GM13976 (cell line): ENCODE results near the gene ENDOV.
A peak's percentile ranks its signal among the peaks of the same experiment; 100 is the strongest.

Source experiments
- DNase-seq: peaks from one replicate; pipeline ENCODE4 v3.0.0; 2012; ENCODE audit warnings: low spot score
- in situ Hi-C: fragments of 300-500 bp; cut with MboI; formaldehyde crosslinking; loops from one replicate; pipeline ENCODE4 v1.12.0; 2022; ENCODE audit warnings: low sequenced_read_pairs, mixed read lengths, inconsistent platforms; ENCODE audit not compliant: unreplicated experiment
- TF ChIP-seq, protein P1 (sequence below): IDR thresholded peaks from 2 replicates; pipeline ENCODE4 v1.5.1; 2012; ENCODE audit warnings: borderline replicate concordance, mild to moderate bottlenecking; ENCODE audit not compliant: insufficient read depth; ENCODE audit errors: extremely low read depth, missing control alignments, control extremely low read depth

ENDOV gene

DNA sequence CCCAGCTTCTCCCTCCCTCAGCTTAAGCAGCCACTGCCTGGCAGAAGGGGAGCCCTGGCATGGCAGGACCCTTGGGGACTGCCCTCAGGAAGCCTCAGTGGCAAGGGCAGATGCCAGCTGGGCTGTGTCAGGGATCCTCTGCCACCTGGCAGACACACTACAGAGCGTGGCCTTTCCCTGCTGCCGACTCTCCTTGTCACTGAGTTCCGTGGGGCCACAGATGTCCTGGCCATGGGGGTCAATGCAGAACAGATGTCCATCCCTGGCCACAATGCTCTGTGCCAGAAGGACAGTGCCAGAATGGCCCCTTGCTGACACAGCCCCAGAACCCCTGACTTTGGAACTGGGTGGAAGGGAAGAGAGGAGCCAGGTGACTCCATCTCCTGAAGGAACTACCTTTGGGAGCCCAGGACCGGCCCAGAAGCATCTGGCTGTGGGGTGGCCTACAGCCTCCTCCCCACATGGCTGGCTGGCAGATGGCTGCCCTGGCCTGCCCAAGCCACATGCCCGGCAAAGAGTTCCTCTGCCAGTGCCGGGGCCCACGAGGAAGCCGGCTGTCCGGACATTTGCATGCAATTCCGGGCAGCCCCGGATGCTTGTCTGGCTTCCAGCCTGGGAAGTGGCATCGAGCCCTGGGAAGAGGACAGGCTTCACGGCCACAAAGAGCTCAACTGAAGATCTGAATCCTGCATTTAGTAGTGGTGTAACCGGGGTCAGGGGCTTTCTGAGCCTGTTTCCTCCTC is 37.4 kb downstream of the ENDOV start:
- TF ChIP-seq, protein P1, sequence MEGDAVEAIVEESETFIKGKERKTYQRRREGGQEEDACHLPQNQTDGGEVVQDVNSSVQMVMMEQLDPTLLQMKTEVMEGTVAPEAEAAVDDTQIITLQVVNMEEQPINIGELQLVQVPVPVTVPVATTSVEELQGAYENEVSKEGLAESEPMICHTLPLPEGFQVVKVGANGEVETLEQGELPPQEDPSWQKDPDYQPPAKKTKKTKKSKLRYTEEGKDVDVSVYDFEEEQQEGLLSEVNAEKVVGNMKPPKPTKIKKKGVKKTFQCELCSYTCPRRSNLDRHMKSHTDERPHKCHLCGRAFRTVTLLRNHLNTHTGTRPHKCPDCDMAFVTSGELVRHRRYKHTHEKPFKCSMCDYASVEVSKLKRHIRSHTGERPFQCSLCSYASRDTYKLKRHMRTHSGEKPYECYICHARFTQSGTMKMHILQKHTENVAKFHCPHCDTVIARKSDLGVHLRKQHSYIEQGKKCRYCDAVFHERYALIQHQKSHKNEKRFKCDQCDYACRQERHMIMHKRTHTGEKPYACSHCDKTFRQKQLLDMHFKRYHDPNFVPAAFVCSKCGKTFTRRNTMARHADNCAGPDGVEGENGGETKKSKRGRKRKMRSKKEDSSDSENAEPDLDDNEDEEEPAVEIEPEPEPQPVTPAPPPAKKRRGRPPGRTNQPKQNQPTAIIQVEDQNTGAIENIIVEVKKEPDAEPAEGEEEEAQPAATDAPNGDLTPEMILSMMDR: no peak
- in situ Hi-C loops: no loop called here
- no peak for DNase-seq

DNA sequence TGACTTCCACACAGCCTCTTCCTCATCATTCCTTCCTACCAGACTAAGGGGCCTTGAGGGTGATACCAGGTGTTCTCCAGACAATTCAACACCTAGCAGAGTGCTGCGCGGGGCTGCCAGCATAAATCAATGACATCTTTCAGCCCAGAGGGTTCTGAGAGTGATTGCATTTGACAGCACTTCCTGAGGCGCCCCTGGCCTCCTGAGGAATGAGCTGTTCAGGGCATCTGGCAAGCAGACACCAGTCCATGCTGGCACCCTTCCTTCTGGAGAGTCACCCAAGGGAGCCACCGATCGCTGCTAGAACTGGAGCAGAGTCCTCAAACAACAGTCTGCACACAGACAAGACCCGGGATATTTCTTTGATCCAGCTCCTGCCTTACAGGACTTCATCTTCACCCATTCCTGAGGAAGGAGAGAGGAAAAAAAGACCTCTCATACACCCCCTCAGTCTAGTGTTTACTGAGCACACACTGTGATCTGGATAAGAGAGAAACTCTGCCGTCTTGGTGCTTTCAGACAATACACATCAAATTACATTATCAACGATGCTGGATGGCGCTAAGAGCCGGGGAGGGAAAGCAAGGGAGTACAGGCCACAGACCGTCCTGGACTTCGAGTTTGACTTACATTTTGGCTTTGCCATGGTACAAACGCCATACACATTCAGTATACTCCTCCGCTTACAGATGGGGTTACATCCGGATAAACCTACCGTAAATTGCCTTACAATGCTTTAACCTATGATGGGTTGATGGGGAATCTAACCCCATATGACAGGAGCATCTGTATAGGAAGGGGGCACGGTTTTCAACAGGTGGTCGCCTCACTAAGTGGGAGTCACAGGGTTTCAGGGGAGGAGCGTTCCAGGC is 38.4 kb downstream of the ENDOV start:
- TF ChIP-seq, protein P1: no peak
- in situ Hi-C loops: no loop called here
- no peak for DNase-seq

DNA sequence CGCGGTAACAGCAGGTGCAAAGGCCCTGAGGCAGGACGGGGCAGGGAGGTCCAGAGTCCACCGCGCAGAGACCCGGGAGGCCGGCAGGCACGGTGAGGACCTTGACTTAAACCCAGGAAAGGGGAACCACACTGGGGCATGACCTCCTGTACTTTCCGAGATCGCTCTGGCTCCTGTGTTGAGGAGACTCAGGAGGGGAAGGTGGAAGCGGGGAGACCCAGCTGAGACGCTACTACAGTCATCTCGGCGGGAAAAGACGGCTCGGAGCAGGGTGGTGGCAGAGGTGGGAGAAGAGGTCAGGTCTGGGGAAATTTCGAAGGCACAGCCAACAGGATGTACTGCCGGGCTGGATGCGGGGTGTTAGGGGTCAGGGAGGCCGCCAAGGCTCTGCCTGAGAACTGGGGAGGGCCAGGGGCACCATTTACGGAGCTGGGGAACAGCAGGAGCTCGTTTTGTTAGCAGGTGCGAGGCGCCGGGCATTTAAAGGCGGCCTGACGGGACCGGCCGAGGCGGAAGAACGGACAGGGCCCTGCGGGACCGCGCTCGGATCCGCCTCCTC is 39.1 kb downstream of the ENDOV start:
- in situ Hi-C loops: no loop called here
- TF ChIP-seq, protein P1: no peak
- DNase-seq: no peak

DNA sequence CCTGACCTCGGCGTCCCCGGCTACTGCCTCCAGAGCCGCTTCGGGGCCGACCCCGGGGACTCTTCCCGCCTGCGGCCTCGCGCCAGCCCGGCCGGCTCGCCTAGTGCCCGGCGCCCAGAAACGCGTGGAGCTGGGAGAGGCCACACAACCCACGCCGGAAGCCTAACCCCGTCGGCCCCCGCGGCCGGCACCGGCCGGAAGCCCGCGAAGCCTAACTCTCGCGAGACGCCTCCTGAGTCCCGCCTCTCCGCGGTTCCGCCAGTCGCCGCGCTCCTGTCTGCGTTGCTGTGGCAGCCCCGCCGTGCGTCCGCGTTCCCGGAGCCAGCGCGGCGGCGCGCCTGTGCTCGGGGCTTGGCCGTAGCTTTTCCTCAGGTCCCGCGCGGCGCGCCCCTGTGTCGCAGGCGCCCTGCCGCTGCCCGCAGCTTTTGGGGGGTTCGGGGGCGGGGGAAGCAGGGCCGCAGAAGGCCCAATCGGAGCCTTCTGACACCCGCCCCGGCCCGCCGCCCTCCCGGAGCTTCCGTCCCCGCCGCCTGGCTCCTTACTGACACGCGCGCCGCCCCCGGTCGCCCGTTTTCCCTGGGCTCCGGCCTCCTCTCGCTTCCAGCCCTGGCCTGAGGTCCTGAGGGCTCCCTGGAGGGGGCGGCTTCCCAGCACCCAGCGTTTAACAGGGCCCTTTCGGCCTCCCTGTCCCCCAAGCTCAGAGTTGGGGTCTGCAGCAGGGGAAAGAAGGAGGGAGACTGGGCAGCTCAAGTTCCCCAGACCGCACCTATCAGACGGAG is 39.8 kb downstream of the ENDOV start:
- TF ChIP-seq, protein P1: no peak
- in situ Hi-C loops: no loop called here
- peak; percentile 99 for DNase-seq

DNA sequence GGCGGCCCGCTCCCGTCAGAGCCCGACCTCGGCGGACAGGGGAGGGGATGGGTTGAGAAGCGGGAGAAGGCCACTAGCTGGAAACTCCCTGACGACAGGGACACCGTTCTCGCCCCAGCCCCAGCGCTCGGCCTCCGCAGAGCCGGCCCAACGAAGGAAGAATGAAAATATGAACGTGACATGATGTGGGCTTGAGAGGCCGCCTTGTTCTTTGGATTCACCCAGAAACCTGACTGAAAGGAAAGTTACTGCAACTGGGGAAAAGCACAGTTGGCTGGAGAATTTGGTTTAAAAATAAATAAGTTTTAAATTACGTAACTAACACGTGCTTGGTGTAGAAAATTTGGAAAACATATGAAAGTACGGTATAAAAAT is 40.4 kb downstream of the ENDOV start:
- TF ChIP-seq, protein P1: no peak
- in situ Hi-C loops: no loop called here
- peak; percentile 87 for DNase-seq

DNA sequence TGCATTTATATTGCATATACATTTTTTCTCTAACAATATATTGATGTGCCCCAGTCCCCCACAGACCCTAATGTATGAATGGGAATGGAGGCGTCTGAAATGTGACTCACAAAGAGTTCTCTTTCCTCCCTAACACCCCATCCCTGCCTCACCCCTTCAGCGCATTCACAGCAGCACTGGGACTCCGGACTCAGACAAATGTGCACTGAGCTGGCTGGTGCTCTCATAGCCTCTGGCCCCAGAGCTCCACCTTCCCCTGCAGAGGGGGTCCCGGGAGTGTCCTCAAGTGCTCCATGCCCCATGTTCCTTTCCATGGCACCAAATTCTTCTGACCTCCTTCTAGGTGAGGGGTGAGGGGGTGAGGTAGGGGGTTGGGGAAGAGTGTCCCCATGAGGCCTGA is 40.8 kb downstream of the ENDOV start:
- TF ChIP-seq, protein P1: no peak
- in situ Hi-C loops: no loop called here
- no peak for DNase-seq
